ENCODE measurements around the gene DNASE1L3.
"Not testable (repeated sequence)": the region's sequence is repeated elsewhere in the genome, so short reads cannot be mapped to it uniquely, and the experiment has no call there.

DNASE1L3 gene, protein sequence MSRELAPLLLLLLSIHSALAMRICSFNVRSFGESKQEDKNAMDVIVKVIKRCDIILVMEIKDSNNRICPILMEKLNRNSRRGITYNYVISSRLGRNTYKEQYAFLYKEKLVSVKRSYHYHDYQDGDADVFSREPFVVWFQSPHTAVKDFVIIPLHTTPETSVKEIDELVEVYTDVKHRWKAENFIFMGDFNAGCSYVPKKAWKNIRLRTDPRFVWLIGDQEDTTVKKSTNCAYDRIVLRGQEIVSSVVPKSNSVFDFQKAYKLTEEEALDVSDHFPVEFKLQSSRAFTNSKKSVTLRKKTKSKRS

GRCh38 chr3:58210761-58211460, at the start of gene DNASE1L3:
Gene DNASE1L3 (minus strand): TSS chr3:58210972. CDS start chr3:58210906, 66 bp downstream.
- no peak for DNase-seq

GRCh38 chr3:58260261-58260731, 49.5 kb upstream of the DNASE1L3 start:
- peak; percentile 67 for DNase-seq

DNA sequence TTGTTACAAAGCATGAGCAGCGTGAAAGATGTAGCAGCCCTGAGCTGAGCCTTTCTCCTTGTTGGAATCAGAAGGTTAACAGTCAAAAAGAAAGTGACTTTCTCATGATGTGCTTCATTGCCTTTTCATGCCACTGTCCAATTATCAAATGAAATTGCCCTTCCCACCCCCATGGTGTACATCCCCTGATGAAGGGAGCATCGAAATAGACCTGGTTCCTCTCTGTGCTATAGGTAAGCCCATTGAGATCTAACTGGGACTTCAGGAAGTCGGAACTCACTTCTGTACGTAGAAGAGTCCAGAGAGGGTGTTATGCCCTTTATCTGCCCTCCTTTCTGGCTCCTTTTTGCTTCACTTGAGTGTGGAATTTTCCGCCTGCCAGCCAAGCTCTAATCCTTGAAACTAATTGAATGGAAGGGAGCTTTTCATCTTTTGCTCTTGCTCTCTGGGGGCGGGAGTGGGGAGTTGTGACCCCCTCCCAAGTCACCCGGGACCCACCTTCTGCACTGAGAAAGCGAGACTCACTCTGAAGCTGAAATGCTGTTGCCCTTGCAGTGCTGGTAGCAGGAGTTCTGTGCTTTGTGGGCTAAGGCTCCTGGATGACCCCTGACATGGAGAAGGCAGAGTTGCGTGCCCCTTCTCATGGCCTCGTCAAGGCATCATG, 47.8 kb upstream of the DNASE1L3 start:
- no peak for DNase-seq

GRCh38 chr3:58256511-58256910, 45.7 kb upstream of the DNASE1L3 start:
- DNase-seq: no peak

DNA sequence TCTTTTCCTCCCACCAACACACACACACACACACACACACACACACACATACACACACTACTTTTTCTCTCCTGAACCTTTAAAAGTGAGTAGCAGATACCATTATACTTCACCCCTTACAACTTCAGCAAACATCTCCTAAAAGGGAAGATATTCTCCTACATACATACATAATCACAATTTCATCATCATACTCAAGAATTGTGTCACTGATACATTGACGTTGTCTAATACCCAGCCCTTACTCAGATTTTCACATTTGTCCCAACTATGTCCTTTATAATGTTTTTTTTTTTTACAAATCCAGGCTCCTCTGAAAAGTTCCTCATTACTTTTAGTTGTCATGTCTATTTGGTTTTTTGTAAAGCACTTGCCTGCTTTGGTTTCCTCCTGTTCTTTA, 45.3 kb upstream of the DNASE1L3 start:
- no peak for DNase-seq

- DNase-seq: no peak
Measured at GRCh38 chr3:58254144-58254543, 43.4 kb upstream of the DNASE1L3 start.

DNA sequence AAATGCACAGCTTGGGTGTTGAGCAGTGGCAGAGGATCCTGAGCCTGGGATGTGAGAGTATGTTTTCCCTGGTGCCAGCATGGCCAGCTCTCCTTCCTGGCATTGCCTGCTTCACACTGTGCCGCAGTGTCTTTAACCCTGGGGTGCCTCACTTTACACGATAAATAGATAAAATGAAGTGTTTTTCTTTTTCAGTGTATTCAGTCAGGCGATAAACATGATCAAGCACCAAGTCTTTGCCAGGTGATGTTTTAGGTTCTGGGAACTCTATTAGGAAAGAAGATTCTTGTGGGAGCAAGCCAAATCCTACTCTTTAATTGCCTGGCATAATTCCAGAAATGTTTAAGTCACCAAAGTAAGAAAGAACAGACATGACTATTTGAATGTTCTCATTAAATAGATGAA, 40.9 kb upstream of the DNASE1L3 start:
- DNase-seq: no peak

DNA sequence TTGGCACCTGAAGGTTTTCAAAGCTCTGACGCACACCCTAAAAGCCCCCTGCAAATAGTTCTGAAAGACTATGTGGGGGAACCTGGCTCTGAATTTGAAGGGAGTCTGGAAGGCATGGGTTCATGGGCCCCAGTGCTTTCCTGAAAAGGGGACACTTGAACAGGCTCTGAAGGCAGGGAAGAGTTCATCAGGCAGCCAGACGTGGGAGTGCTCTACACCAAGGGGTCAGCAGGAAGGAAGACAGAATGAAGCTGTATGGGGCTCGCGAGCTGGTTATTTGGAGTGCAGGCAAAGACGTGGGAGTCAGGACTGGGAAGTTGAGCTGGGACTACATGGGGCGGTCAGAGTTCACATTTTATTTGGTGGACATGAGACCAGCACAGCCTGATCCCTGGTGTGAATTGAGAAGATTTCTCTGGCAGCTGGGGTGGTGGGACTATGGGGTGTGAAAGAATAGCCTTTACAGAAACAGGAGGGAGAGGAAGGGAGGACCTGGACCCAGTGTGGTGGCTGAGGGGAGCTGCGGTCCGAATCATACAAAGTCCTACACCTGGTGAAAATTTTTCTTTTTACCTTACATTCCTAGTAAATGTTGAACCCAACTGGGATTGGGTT, 39.4 kb upstream of the DNASE1L3 start:
- no peak for DNase-seq

- no peak for DNase-seq
Measured at GRCh38 chr3:58249358-58250092, 38.8 kb upstream of the DNASE1L3 start.

- DNase-seq: no peak
Measured at GRCh38 chr3:58246148-58247047, 35.6 kb upstream of the DNASE1L3 start.

GRCh38 chr3:58243976-58244585, 33.3 kb upstream of the DNASE1L3 start:
- no peak for DNase-seq

DNA sequence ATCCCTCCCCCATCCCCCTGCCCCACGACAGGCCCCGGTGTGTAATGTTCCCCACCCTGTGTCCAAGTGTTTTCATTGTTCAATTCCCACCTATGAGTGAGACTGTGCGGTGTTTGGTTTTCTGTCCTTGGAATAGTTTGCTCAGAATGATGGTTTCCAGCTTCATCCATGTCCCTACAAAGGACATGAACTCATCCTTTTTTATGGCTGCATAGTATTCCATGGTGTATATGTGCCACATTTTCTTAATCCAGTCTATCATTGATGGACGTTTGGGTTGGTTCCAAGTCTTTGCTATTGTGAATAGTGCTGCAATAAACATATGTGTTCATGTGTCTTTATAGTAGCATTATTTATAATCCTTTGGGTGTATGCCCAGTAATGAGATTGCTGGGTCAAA, 32.1 kb upstream of the DNASE1L3 start:
- not testable (repeated sequence) for DNase-seq

DNA sequence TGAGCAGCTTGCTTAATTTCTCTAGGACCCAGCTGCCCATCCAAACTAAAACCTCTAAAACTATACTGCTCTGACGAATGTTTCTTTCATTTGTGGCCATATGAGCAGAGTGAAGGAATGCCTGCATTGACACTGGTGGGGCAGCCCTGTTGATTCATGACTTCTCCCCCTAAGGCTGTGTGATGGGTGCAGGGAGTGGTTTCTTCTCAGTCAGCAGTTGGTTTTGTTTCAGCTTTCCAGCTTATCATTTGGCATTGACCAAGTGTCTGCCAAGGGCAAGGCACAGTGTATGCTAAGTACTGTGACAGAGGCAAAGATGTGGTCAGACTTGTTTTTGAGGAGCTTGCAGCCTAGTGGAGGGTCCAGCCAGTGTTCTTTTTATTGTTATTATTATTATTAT, 31.6 kb upstream of the DNASE1L3 start:
- no peak for DNase-seq

DNA sequence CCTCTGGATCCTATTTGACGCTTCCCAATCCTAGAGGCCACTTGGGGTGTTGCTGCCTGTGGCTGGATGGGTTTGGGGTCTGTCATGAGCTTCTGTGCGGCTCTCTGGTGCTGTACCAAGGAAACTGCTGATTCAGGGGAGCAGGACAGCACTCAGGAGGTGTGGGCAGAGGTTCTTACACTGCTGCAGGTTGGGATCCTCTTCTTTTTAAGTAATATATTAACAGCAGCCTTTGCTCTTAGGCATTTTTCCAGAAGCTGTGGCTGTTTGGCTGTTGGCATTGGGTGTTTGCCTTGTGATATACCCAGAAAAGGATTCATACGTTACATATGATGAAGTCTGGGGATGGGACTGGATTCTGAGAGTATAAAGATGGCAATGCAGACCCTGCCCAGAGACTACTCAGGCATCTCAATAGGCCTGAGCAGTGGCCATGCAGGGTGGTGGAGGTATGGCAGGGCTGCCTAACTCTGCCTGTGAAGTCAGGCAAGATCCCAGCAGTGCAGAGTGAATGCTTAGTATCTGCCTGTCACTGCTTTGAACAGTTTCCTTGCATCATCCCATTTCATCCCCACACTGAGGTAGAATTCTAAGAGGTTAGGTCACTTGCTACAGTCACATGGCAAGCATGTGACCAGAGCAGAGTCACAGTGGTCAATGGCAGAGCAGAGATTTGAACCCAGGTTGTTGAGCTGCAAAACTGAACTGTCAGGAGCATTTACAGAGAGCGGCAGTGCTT, 30.7 kb upstream of the DNASE1L3 start:
- DNase-seq: no peak

DNA sequence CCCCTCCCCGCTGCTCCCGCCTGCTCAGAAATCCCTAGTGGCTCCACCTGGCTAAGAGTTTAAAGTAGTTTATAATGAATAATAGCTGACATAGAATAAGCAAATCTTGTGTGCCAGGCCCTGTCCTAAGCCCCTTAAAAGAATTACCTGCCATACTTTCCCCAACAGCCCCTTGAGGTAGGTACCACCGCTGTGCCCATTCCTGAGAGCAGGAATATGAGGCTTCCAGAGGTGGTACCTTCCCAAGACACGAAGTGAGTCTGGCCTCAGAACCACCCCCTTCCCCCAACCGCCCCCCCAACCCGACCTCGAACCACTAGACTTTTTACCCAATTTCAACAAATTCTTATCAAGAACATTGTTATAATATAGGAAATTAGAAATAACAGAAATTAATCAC, 28.1 kb upstream of the DNASE1L3 start:
- DNase-seq: no peak

GRCh38 chr3:58237941-58238681, 27.3 kb upstream of the DNASE1L3 start:
- DNase-seq: no peak

DNA sequence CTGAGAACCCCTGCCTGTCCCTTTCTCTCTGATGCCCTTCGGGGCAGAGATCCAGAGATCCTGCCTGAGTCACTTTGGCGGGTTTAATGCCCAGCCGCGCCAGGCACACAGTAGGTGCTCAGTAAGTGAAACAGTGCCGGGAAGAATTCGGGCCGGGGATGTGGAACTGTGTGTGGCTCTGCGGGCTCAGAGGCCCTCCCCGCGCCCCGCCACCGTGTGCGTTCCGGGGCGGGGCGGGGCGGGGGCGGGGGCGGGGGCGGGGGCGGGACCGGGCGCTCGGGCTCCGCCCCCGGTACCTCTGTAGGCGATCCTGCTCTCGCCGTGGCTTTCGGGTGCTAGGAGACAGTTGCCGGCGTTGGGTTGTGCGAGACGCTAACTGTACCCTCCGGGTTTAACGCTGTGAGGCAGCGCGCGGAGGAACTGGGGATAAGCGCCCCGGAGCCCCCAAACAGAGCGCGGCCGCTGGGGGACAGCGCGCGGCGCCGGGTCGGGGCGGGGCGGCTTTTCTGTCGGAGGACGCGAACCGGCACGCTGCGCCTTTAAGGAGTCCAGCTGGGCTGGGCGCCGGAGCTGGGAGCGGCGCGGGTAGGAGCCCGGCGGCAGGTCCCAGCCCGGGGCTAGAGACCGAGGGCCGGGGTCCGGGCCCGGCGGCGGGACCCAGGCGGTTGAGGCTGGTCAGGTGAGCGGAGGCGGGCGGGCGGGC, 26.6 kb upstream of the DNASE1L3 start, which contains the start of gene ABHD6:
Gene ABHD6, plus strand, starts transcription at position 555 of the 703 bp plus-strand sequence. CDS start 18,795 bp downstream, outside the sequence.
- no peak for DNase-seq

GRCh38 chr3:58236527-58237237, 25.9 kb upstream of the DNASE1L3 start:
- no peak for DNase-seq

Data from SIG-M5 (cell line).